GM19025 (cell line): Measurements from ENCODE around the gene TMPO.
"Not testable (repeated sequence)": the region's sequence is repeated elsewhere in the genome, so short reads cannot be mapped to it uniquely, and the experiment has no call there.

Experiments used
- ATAC-seq: cut with Tn5 transposase; IDR thresholded peaks from one replicate; pipeline ENCODE4 v1.9.1; 2021; ENCODE audit warnings: mild to moderate bottlenecking, low read depth, moderate library complexity; ENCODE audit not compliant: unreplicated experiment

TMPO gene, protein sequence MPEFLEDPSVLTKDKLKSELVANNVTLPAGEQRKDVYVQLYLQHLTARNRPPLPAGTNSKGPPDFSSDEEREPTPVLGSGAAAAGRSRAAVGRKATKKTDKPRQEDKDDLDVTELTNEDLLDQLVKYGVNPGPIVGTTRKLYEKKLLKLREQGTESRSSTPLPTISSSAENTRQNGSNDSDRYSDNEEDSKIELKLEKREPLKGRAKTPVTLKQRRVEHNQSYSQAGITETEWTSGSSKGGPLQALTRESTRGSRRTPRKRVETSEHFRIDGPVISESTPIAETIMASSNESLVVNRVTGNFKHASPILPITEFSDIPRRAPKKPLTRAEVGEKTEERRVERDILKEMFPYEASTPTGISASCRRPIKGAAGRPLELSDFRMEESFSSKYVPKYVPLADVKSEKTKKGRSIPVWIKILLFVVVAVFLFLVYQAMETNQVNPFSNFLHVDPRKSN

GRCh38 chr12:98515287-98516110, at the start of gene TMPO:
TSS of gene TMPO (plus strand) at chr12:98515590. CDS start at chr12:98515868, 278 bp downstream.
- peak; percentile 83 for ATAC-seq

GRCh38 chr12:98465950-98466602, 49.3 kb upstream of the TMPO start:
- no peak for ATAC-seq

GRCh38 chr12:98466640-98467400, 48.6 kb upstream of the TMPO start:
- no peak for ATAC-seq

- no peak for ATAC-seq
Measured at GRCh38 chr12:98469109-98469508, 46.3 kb upstream of the TMPO start.

GRCh38 chr12:98470469-98471082, 44.8 kb upstream of the TMPO start:
- ATAC-seq, result peak; percentile 54

DNA sequence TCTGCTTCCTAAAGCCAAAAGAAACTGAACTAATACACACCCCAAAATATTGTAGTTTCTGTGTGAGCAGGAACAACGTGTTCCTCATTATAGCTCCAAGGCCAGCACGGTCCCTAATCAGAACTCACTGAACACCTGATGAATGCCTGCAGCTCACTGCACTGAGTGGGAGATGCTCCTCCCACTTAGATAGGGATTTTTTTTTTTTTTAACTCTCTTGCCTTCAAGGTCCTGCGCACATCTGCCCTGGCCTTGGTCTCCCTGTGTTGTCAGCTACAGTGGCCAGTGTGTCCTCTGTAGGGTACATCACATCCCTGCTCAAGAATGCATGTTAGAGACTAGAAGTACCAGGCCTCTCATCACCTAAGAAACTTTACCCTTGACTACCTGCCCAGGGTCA, 44.3 kb upstream of the TMPO start:
- ATAC-seq, result peak; percentile 27

DNA sequence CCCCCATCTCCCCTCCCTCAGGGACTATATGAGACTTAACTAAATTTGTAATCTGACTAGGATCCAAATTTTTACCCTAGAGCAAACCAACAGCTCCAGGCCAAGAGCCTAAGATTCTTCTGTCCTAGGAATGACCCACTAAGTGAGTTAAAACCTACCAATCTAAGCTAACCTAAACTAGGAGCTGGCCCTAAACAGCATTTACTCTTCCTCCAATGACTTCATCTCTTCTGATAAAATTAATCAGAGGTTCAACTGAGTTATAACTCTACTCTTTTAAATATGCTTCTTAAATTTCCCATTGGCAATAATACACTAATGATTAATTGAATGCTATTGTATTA, 39.9 kb upstream of the TMPO start:
- no peak for ATAC-seq

DNA sequence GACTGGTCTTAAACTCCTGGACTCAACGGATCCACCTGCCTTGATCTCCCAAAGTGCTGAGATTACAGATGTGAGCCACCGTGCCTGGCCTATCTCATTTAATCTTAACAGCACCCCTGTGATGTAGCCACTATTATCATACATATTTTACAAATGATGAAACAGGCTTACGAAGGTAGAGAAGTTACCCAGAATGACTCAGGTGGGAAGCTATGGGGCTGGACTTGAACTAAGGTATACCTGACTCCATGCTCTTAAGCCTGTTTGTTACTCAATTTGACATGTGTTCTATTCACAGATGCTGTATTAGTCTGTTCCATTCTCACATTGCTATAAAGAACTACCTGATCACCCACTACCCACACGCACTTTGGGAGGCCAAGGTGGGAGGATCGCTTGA, 36.8 kb upstream of the TMPO start:
- no peak for ATAC-seq

DNA sequence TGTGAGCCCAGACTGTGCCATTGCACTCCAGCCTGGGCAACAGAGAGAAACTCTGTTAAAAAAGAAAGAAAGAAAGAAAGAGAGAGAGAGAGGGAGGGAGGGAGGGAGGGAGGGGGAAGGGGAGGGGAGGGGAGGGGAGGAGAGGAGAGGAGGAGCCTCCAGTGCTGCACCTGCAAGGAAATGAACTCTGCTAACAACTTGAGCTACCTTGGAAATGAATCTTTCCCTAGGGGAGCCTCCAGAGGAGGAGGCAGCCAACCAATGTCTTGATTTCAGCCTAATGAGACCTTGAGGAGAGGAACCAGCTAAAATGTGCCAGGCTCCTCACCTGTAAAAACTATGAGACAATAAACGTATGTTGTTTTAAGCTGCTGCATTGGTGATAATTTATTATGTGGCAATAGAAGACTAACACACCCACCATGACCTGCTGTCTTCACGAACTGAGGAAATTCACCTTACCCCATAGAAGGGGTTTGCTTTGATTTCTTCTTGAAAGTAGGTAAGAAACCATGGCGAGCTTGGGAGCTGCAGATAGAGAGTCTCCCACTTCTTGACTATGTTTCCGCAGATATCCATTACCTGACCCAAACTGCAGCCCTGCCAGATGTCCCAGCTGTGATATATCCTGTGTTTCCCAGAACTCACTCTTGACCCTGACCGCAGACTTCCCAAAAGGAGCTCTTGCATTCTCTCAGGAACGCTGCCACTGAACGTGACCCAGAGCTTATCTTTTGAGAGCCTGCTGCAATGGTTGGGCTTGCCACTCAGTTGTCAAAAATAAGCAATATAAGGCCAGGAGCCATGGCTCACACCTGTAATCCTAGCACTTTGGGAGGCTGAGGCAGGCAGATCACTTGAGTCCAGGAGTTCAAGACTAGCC, 31.5 kb upstream of the TMPO start:
- ATAC-seq, result no peak

DNA sequence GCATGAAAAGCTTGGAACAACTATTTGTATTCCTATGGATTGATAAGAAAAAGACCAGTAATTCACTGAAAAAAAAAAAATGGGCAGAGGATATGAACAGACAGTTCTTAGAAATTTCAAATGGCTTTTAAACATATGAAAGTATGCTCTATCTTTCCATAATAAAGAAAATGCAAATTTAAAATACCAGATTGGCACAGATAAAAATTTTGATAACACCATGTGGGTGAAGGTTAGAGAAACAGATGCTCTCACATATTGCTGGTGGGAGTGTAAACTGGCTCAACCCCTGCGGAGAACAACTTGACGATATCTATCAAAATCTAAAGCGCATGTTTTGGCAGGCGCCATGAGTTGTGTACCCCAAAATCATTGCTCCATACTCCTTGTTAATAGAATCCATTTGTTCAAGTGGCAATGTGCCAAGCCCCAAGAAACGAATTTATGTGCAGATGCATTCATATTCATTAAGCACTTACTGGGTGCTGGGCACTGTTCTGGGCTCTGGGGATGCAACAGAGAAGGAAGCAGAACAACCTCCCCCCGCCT, 29.5 kb upstream of the TMPO start:
- no peak for ATAC-seq

DNA sequence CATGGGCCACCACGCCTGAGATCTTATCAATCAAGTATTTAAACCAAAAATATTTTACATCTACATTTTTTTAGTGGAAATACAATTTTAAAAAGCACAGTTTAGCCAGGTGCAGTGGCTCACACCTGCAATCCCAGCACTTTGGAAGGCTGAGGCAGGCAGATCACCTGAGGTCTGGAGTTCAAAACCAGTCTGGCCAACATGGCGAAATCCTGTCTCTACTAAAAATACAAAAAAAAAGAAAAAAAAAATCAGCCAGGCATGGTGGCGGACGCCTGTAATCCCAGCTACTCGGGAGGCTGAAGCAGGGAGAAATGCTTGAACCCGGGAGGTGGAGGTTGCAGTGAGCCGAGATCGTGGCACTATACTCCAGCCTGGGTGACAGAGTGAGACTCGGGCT, 27.0 kb upstream of the TMPO start:
- ATAC-seq, result not testable (repeated sequence)

GRCh38 chr12:98489176-98489575, 26.2 kb upstream of the TMPO start:
- no peak for ATAC-seq

- ATAC-seq, result peak; percentile 58
Measured at GRCh38 chr12:98490501-98491453, 24.6 kb upstream of the TMPO start.

- ATAC-seq, result no peak
Measured at GRCh38 chr12:98492580-98493140, 22.7 kb upstream of the TMPO start.

DNA sequence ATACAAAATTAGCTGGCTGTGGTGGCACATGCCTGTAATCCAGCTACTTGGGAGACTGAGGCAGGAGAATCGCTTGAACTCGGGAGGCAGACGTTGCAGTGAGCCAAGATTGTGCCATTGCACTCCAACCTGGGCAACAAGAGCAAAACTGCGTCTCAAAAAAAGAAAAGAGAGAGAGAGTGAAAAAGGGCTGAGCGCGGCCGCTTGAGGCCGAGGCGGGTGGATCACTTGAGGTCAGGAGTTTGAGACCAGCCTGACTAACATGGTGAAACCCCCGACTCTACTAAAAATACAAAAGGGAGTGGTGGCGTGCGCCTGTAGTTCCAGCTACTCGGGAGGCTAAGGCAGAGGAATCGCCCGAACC, 14.1 kb upstream of the TMPO start:
- not testable (repeated sequence) for ATAC-seq

DNA sequence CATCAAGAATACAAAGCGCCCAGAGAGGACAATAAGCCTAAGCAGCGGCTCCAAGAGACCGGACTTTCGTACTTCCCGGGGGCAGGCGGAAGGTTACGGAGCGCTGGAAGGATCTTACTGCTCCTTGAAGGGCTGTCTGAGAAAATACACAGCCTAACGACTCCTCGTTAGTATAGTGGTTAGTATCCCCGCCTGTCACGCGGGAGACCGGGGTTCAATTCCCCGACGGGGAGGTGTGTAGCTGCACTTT, 12.1 kb upstream of the TMPO start:
- peak; percentile 51 for ATAC-seq

GRCh38 chr12:98503592-98504367, 11.6 kb upstream of the TMPO start:
- ATAC-seq, result peak; percentile 61
